ENCODE results near the gene MRPL58.
"Not testable (repeated sequence)": the region's sequence is repeated elsewhere in the genome, so short reads cannot be mapped to it uniquely, and the experiment has no call there.

MRPL58 gene

GRCh38 chr17:75012346-75013091, at the start of gene MRPL58:
MRPL58 (plus strand) TSS chr17:75012670; CDS start chr17:75012687, 17 bp downstream.
- peak; percentile 89 for DNase-seq

DNA sequence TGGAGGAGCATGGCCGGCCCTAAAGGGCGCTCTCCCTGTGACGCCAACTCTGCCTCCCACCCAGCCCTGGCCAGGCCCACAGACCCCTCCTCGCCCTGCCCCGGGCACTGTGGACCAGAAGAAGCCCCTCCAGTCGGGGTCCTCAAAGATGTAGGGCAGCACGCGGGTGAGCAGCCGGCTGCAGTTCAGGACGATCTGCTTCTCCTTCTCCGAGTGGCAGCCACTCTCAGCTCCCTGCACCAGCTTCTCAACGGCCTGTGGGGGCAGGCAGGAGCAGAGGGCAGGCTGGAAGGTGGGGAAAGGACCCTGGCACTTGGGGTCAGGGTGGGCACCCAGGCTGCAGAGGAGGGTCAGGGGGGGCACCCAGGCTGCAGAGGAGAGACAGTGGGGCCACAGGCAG, 48.8 kb upstream of the MRPL58 start:
- DNase-seq: no peak

GRCh38 chr17:74964246-74964761, 48.2 kb upstream of the MRPL58 start:
- DNase-seq: no peak

GRCh38 chr17:74964988-74965622, 47.4 kb upstream of the MRPL58 start:
- DNase-seq: no peak

DNA sequence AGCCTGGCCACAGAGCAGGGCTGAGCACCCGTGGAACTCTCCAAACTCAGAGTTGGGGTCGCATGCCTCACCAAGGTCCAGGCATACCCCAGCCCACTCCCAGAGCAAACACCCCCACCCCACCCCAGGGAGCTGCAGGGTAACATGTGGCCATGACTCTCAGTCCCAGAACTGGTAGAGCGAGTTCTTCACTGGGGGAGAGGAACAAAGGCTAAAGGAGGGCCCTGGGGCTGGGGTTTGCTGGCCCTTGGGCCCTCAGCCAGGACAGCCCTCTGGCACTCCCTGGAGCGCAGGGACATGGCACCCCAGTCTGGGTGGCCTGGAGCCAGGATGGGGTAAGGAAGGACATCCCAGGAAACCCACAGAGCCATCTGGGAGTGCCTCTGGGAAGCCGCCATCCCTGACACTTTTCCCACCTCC, 44.1 kb upstream of the MRPL58 start:
- DNase-seq: no peak

GRCh38 chr17:74969501-74969900, 43.0 kb upstream of the MRPL58 start:
- DNase-seq: not testable (repeated sequence)

GRCh38 chr17:74970395-74970794, 42.1 kb upstream of the MRPL58 start:
- no peak for DNase-seq

DNA sequence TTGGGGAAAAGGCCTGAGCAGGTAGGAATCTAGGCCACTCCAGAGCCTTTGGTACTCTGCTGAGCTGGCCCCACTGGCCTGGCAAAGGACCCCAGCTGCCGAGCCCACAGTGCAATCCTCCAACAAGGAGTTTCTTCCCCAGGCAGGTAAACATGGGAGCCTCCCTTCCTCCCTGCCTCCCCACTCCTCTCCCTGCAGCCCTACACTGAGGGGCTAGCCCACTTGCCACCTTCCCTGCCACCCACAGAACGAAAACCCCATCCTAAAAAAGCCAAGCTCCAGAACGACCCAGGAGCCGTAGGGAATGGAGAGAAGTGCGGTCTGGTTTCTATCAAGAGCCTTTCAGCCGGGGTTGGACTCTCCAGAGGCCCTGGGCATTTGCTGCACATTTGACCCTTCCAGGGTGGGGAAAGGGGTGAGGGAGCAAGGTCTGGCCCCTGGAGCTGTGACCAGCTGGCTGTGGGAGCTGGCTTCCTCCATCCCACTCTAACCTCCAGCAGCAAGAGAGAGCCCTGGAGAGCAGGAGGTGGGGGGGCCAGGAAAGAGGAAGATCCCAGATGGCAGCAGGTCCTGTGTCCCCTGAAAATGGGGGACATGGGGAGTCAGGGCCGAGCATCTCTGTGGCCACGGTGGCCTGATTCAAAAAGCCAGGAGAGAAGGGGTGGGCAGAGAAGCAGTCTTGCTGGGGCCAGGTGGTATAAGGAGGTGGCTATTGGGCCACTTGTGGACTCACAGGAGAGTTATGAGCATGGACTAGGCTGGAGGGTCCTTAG, 41.2 kb upstream of the MRPL58 start:
- no peak for DNase-seq

DNA sequence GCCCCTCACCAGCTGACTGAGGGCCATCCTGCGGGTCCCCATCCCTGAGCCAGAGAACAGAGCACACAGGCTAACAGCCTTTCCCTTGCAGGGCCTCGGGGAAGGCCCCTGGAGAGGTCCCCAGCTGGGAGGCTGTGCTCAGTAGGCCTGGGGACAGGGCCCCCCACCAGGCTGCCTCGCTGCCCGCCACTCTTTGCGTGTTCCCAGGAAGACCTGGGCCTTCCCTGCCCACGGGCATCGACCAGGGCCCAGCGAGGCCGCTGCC, 40.7 kb upstream of the MRPL58 start:
- DNase-seq: no peak

GRCh38 chr17:74972107-74972972, 40.1 kb upstream of the MRPL58 start, which contains the start of gene HID1:
HID1 (minus strand) TSS chr17:74972759; CDS start chr17:74972656, 103 bp downstream.
- DNase-seq: peak; percentile 80

- DNase-seq: no peak
Observed at GRCh38 chr17:74972973-74973328, 39.5 kb upstream of the MRPL58 start.

- DNase-seq: no peak
Observed at GRCh38 chr17:74975943-74976342, 36.5 kb upstream of the MRPL58 start.

- DNase-seq: no peak
Observed at GRCh38 chr17:74977802-74978201, 34.7 kb upstream of the MRPL58 start.

DNA sequence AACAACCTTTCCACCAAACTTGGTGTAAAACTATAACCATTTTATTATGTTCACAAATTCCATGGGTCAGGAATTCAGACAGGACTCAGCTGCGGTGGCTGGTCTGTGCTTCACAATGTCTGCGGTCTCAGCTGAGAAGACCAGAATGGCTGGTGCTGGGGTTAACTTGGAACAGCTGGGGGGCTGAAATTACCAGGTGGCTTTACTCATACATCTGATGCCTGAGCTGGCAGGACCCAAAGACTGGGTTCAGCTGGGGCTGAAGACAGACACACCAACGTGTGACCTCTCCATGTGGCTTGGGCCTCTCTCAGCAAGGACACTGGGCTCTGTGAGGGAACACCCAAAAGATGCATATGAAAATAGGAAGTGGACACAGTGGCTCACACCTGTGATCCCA, 34.2 kb upstream of the MRPL58 start:
- no peak for DNase-seq

DNA sequence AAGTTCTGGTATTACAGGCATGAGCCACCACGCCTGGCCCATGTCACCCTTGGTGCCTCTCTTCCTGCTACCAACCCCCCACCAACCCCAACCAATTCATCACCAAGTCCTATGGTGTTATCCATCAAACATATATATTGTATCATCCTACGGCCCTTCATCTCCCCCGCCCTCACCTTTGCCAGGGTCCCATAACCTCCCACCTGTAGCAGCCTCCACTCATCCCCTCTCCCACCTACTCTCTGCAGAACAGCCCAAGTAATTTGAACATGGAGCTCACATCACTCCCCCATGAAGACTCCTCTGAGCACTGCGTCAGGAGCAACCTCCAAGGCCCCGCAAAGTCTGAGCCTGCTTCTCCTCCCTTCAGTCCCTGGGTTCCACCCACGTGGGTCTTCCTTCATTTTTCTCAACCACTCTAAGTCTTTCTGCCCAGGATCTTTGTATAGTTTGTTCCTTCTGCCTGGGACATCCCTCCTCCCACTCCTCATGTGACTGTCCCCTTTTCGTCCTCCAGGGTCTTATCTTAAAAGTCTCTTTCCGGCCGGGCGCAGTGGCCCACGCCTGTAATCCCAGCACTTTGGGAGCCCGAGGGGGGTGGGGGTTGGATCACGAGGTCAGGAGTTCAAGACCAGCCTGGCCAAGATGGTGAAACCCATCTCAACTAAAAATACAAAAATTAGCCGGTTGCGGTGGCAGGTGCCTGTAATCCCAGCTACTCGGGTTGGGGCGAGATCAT, 32.9 kb upstream of the MRPL58 start:
- no peak for DNase-seq

DNA sequence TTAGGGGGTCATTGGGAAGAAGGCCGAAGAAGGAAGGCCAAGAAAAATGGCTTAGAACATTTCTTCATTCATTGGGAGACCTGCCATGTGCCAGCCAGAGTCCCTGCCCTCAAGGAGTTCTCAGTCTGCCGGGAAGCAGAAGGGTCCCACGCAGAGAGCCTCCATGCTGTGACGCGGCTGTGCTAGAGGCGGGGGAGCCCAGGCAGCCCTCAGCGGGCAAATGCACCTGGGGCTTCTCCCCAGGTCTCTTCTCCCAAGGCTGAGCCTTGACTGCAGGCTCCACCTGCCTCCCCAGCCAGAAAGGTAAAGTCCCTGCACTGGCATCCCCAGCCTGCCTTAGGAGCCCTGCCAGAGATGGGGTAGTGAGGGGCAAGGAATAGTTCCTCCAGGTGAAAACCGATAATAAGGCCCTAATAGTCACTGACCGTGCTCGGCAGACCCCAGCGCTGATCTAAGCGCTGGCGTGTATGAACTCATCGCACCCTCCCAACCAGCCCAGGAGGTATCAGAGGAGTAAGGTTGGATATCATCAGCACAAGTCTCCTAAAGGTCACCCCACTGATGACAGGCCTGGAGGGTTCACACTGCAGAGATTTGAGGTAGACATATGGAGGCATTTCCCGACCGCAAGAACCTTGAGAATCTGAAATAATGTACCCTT, 31.0 kb upstream of the MRPL58 start:
- DNase-seq: no peak

GRCh38 chr17:74981979-74982662, 30.3 kb upstream of the MRPL58 start:
- peak; percentile 81 for DNase-seq

DNA sequence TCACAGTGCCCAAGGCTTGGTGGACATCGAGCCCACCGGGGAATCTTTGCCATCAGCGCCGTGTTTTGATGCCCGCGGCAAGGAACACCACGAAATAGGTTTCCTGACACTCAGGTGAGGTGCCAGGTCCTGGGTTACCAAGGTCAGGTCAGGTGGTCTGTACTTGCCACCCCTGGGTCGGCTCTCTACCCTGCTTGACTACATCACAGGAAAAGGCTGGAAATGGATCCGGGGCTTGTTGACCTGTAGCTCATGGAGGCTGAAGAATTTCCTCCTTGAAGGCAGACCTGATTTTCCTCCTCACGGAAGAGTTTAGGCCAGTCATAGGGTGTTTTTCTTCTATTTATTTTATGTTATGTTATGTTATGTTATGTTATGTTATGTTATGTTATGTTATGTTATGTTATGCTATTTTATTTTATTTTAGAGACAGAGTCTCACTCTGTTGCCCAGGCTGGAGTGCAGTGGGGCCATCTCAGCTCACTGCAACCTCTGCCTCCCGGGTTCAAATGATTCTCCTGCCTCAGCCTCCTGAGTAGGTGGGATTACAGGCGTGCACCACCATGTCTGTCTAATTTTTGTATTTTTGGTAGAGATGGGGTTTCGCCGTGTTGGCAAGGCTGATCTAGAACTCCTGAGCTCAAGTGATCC, 29.7 kb upstream of the MRPL58 start:
- DNase-seq: not testable (repeated sequence)

GRCh38 chr17:74986206-74986576, 26.3 kb upstream of the MRPL58 start:
- DNase-seq: no peak

GRCh38 chr17:74987418-74987908, 25.0 kb upstream of the MRPL58 start, which contains the start of gene CDR2L:
CDR2L (plus strand) TSS chr17:74987632; CDS start chr17:74988044, 412 bp downstream.
- DNase-seq: peak; percentile 94

All from activated CD4-positive, alpha-beta T cell treated with anti-CD3 and anti-CD28 coated beads for 48 hours (primary cell).